ENCODE data around the gene TEAD1. TPM values are rescaled to one million over a fixed set of nuclear protein-coding genes. Genes with fewer than 3 reads are reported as not detected.

The TEAD1 gene
- total and polyA plus RNA-seq, 2 donors (not counting 3 experiments of a cell fraction or from before 2014, with no cell fraction given): 15.3 to 49.0 TPM

- intact Hi-C loops (cut with micrococcal nuclease) (loop anchor here (5.0 to 10.0 kb wide), 3 partner anchors 414 to 539 kb away; no protein-coding TSS in a partner anchor), dilution Hi-C loops (cut with MboI; ENCODE audit: extremely low pct_ligation_motif_present, low sequenced_read_pairs) (no loop called here)
- FAIRE-seq (no peak), DNase-seq (ENCODE audit: low read depth, low spot score) (peak; percentile 17)
- no peak overlapping the region for H3K4me2 ChIP-seq (ENCODE audit: insufficient read depth, low read length)
- no peaks in the 10 kb centered on the region for H4K20me1 ChIP-seq (replicated peaks; ENCODE audit: control insufficient read depth, extremely low read depth, insufficient read depth, low read length)
- no peaks in the 10 kb centered on the region for H3K27me3 ChIP-seq (ENCODE audit: control insufficient read depth in 2 of 2, insufficient read depth in 2 of 2, low read length in 2 of 2)
- ChIA-PET CTCF (interaction anchor here (3.2 kb wide), 1 partner anchor 16 kb away, joined by 24 read pairs; no protein-coding TSS in a partner anchor), POLR2A (no interaction called here)
- no TSS peak for BruUV-seq (replicated peaks)
- H3K27ac ChIP-seq (ENCODE audit: insufficient read depth, low read depth, low read length): no peak overlapping the region
- no peak overlapping the region for H3K4me3 ChIP-seq (replicated peaks in 1 of 3; ENCODE audit: insufficient read depth in 1 of 3, low read depth in 1 of 3, low read length in 3 of 3)
- no peak overlapping the region for H3K9ac ChIP-seq (replicated peaks; ENCODE audit: extremely low read depth, insufficient read depth, low read length)
- H3K36me3 ChIP-seq (ENCODE audit: control insufficient read depth in 2 of 2, extremely low read depth in 1 of 2, insufficient read depth in 2 of 2, low read length in 2 of 2): no peaks in the 10 kb centered on the region
- H3K79me2 ChIP-seq (ENCODE audit: control insufficient read depth, insufficient read depth, low read length): peaks cover 21% of the 10 kb centered on the region
- no peak overlapping the region for H2AFZ ChIP-seq (ENCODE audit: low read depth, low read length)
- H3K9me1 ChIP-seq (replicated peaks; ENCODE audit: control insufficient read depth, extremely low read depth, insufficient read depth, low read length): no peaks in the 10 kb centered on the region
- H3K9me3 ChIP-seq (replicated peaks; ENCODE audit: control insufficient read depth, insufficient read depth, low read length): no peaks in the 10 kb centered on the region
- H3K4me1 ChIP-seq (ENCODE audit: control insufficient read depth, extremely low read depth, insufficient read depth, low read length): peaks cover 43% of the 10 kb centered on the region
- TF ChIP-seq FOS (IDR thresholded peaks at IDR 0.05; ENCODE audit: borderline replicate concordance, insufficient read depth, low read length): no peak
- TF ChIP-seq MYC (IDR thresholded peaks at IDR 0.05; ENCODE audit: low read depth, low read length): no peak
- TF ChIP-seq POLR2AphosphoS5 (IDR thresholded peaks at IDR 0.05; ENCODE audit: insufficient read depth, low read depth, low read length): no peak
- TF ChIP-seq POLR2A (IDR thresholded peaks at IDR 0.05; ENCODE audit: low read depth, low read length): no peak
- TF ChIP-seq CTCF (IDR thresholded peaks at IDR 0.05; ENCODE audit: extremely low read depth in 1 of 2, insufficient read depth in 1 of 2, low read depth in 1 of 2, low read length in 2 of 2): no peak
- no peak for TF ChIP-seq JUN (IDR thresholded peaks at IDR 0.05; ENCODE audit: borderline replicate concordance, insufficient read depth, insufficient read length, low read depth)
- no peak for TF ChIP-seq EZH2 (IDR thresholded peaks at IDR 0.05; ENCODE audit: borderline replicate concordance, low read depth, low read length, severe bottlenecking)
- TF ChIP-seq GATA2 (IDR thresholded peaks at IDR 0.05; ENCODE audit: insufficient read depth, insufficient read length, low read depth, low read length): no peak
Observed at GRCh38 chr11:12826441-12826840, 152.2 kb downstream of the TEAD1 start.
